Measurements from ENCODE around the gene TMEM14C. TPM values are rescaled to one million over a fixed set of nuclear protein-coding genes. Genes with fewer than 3 reads are reported as not detected.

Gene TMEM14C
- total and polyA plus RNA-seq, 2 experiments from 2014 or later = 123 to 232 TPM

- no peak for TF ChIP-seq NANOG (IDR thresholded peaks at IDR 0.05; ENCODE audit: borderline replicate concordance)
- no peak for TF ChIP-seq EZH2phosphoT487 (IDR thresholded peaks at IDR 0.05; ENCODE audit: unreplicated experiment)
- TF ChIP-seq EZH2 (IDR thresholded peaks at IDR 0.05; ENCODE audit: low read depth, unreplicated experiment) = no peak
Measured at GRCh38 chr6:10763006-10763405, 40.1 kb downstream of the TMEM14C start (continued).

- no peak overlapping the region for H3K27ac ChIP-seq (ENCODE audit: low read depth)
- no peaks in the 10 kb centered on the region for H3K27me3 Mint-ChIP-seq (ENCODE audit: insufficient read depth, low read depth, poor library complexity)
- no peak overlapping the region for H3K4me3 Mint-ChIP-seq
- H3K36me3 ChIP-seq (ENCODE audit: insufficient read depth) = no peaks in the 10 kb centered on the region
- H3K4me1 Mint-ChIP-seq = no peaks in the 10 kb centered on the region; the same call in 1 of the 3 replicates
- no peaks in the 10 kb centered on the region for H3K9me3 Mint-ChIP-seq
- H3K4me1 ChIP-seq (ENCODE audit: insufficient read depth) = no peaks in the 10 kb centered on the region
- H3K36me3 Mint-ChIP-seq (ENCODE audit: low read depth) = peaks cover 2% of the 10 kb centered on the region; the same call in 2 of the 3 replicates
- H3K9me2 ChIP-seq (ENCODE audit: insufficient read depth) = no peaks in the 10 kb centered on the region
- no peaks in the 10 kb centered on the region for H3K79me2 ChIP-seq (replicated peaks; ENCODE audit: insufficient read depth)
- no peaks in the 10 kb centered on the region for H3F3A ChIP-seq (replicated peaks; ENCODE audit: low read depth)
- no peaks in the 10 kb centered on the region; the same call in 1 of the 2 replicates for H4K20me1 ChIP-seq (replicated peaks; ENCODE audit: insufficient read depth)
- H3K27me3 ChIP-seq (ENCODE audit: insufficient read depth) = no peaks in the 10 kb centered on the region
- no peak overlapping the region for H2AFZ ChIP-seq
- H3K4me3 ChIP-seq = no peak overlapping the region
- no peak overlapping the region for H3K4me2 ChIP-seq
- H3K27ac Mint-ChIP-seq = no peak overlapping the region
- ATAC-seq (no peak), DNase-seq (ENCODE audit: low spot score) (no peak)
- TF ChIP-seq CREB1 (CRISPR knock-in tag; IDR thresholded peaks at IDR 0.05; ENCODE audit: low read depth) (no peak), EZH2 (IDR thresholded peaks at IDR 0.05; ENCODE audit: low read depth, unreplicated experiment) (no peak), REST (IDR thresholded peaks at IDR 0.05; ENCODE audit: unreplicated experiment) (no peak), CTCF (conservative IDR thresholded peaks at IDR 0.05; ENCODE audit: low read depth in 2 of 2) (no peak), ZNF331 (CRISPR knock-in tag; IDR thresholded peaks at IDR 0.05; ENCODE audit: low read depth) (no peak), ETS1 (IDR thresholded peaks at IDR 0.05) (no peak), EZH2phosphoT487 (IDR thresholded peaks at IDR 0.05; ENCODE audit: unreplicated experiment) (no peak), ZNF114 (CRISPR knock-in tag; IDR thresholded peaks at IDR 0.05) (no peak), STAT1 (IDR thresholded peaks at IDR 0.05; ENCODE audit: unreplicated experiment) (no peak)
Measured at GRCh38 chr6:10769419-10769818, 46.5 kb downstream of the TMEM14C start.

Data from GM23338 (cell line).